A673 (cell line): ENCODE measurements around the gene RGS1.

Experiments used
- EZH2 ChIP-seq: fragments of 200-600 bp; sonication (generic); IDR thresholded peaks from 2 replicates; pipeline ENCODE4 v1.6.1; 2017; ENCODE audit warnings: borderline replicate concordance, low read depth, mild to moderate bottlenecking, mixed read lengths, antibody characterized with exemption, low read length; ENCODE audit not compliant: poor library complexity, severe bottlenecking
- TF ChIP-seq, protein P1 (sequence below): fragments of 300-800, 200-600 bp; sonication (generic); conservative IDR thresholded peaks from 2 replicates; pipeline ENCODE4 v1.5.1; 2017; ENCODE audit warnings: low read depth, mild to moderate bottlenecking, antibody characterized with exemption, low read length, moderate library complexity, mixed read lengths

GRCh38 chr1:192563129-192563528 lies 12.4 kb upstream of the RGS1 start:
- no peak for TF ChIP-seq EZH2
- TF ChIP-seq, protein P1, sequence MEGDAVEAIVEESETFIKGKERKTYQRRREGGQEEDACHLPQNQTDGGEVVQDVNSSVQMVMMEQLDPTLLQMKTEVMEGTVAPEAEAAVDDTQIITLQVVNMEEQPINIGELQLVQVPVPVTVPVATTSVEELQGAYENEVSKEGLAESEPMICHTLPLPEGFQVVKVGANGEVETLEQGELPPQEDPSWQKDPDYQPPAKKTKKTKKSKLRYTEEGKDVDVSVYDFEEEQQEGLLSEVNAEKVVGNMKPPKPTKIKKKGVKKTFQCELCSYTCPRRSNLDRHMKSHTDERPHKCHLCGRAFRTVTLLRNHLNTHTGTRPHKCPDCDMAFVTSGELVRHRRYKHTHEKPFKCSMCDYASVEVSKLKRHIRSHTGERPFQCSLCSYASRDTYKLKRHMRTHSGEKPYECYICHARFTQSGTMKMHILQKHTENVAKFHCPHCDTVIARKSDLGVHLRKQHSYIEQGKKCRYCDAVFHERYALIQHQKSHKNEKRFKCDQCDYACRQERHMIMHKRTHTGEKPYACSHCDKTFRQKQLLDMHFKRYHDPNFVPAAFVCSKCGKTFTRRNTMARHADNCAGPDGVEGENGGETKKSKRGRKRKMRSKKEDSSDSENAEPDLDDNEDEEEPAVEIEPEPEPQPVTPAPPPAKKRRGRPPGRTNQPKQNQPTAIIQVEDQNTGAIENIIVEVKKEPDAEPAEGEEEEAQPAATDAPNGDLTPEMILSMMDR: no peak
